ENCODE results near the gene FGA.

The FGA gene

GRCh38 chr4:154542271-154542879 is 48.2 kb downstream of the FGA start:
- TF ChIP-seq CTCF (IDR thresholded peaks at IDR 0.05; ENCODE audit: low read depth, low read length): no peak
- no peak overlapping the region for H3K4me3 ChIP-seq (ENCODE audit: low read depth, low read length)
- no peaks in the 10 kb centered on the region for H3K27me3 ChIP-seq
- no peaks in the 10 kb centered on the region for H3K4me1 ChIP-seq
- peaks cover 76% of the 10 kb centered on the region for H3K36me3 ChIP-seq
- DNase-seq: no peak
- H3K9me3 ChIP-seq: no peaks in the 10 kb centered on the region

Data from BE2C (cell line).